Measurements from ENCODE around the gene MCAM. TPM values are rescaled to one million over a fixed set of nuclear protein-coding genes. Genes with fewer than 3 reads are reported as not detected.
A peak's percentile ranks its signal among the peaks of the same experiment; 100 is the strongest.

MCAM gene
- total RNA-seq, 2 donors from 2014 or later: 25.6 to 54.0 TPM

DNA sequence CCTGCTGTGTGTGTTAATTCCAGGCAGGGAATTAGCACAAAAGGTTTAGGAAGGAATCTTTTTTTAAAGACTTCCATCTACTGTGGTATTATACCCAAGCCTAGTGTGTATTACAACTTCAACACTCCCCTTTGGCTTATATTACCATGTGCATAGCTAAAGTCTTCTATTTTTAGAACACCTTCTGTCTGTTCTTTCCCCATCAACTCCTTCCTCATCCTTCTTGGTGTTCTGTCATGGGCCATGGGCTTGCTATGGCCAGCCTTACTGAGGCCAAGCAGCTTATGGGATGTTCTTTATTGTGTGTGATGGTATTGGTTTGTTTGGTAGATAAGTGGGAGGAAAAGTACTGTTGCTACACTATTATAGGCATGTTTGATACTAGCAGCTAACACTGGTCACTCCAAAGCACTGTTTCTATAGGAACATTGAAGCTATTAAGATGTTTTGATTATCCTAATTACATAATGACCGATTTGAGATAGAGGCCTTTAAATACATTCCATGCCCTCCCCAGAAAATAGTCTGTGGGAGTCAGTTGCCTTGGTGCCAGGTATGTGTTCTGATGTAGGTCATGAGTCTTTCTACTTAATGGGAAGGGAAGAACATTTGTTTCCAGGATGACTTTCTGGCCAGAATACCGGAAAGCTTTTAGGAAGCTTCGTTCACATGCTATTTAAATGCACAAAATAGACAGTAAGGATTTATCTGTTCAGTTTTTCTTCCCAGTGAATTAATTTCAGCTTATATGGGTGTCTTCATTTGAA lies 16.5 kb downstream of the MCAM start:
- peaks cover 10% of the 10 kb centered on the region for H3K36me3 Mint-ChIP-seq (ENCODE audit: low read depth)
- no peaks in the 10 kb centered on the region for H3K27me3 Mint-ChIP-seq
- no peak overlapping the region for H3K27ac Mint-ChIP-seq
- DNase-seq: no peak
- ATAC-seq: no peak
- no peaks in the 10 kb centered on the region for H3K9me3 ChIP-seq (ENCODE audit: control insufficient read depth, low read length, poor library complexity, severe bottlenecking)
- H3K4me1 Mint-ChIP-seq: peaks cover 8% of the 10 kb centered on the region
- H3K4me3 Mint-ChIP-seq: no peak overlapping the region

DNA sequence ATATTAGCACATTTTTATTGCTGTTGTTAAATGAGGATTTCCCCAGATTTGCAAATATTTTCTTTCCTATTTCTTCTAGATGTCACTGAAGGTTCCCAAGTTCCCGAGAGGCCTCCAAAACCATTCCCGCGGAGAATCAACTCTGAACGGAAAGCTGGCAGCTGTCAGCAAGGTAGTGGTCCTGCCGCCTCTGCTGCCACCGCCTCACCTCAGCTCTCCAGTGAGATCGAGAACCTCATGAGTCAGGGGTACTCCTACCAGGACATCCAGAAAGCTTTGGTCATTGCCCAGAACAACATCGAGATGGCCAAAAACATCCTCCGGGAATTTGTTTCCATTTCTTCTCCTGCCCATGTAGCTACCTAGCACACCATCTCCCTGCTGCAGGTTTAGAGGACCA lies 17.5 kb downstream of the MCAM start:
- no peaks in the 10 kb centered on the region for H3K9me3 ChIP-seq (ENCODE audit: control insufficient read depth, low read length, poor library complexity, severe bottlenecking)
- Mint-ChIP-seq H3K36me3 (ENCODE audit: low read depth) (peaks cover 8% of the 10 kb centered on the region), H3K4me3 (no peak overlapping the region), H3K27ac (no peak overlapping the region), H3K4me1 (peaks cover 4% of the 10 kb centered on the region), H3K27me3 (no peaks in the 10 kb centered on the region)
- DNase-seq (no peak), ATAC-seq (no peak)

DNA sequence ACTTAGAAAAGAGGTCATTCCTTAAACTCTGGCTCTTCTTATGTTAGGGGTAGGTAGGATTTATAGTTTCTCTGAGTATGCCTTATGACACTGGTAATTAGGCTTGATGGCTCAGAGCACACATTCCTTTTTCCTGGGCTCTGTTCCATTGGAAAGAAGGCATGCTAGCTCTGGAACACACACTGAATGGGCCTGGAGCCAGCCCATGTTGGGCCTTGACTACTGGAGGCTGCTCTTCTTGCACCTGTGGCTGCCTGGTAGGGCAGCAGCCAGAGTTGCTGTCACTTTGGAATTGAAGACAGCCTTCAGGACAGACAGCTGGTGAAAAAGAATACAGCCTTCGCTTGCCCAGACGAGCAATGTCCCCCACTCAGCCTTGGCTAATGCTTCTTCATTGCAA lies 18.2 kb downstream of the MCAM start:
- peaks cover 8% of the 10 kb centered on the region for H3K36me3 Mint-ChIP-seq (ENCODE audit: low read depth)
- no peak overlapping the region for H3K27ac Mint-ChIP-seq
- ATAC-seq (no peak), DNase-seq (no peak)
- H3K27me3 Mint-ChIP-seq: no peaks in the 10 kb centered on the region
- H3K4me3 Mint-ChIP-seq: no peak overlapping the region
- H3K4me1 Mint-ChIP-seq: peaks cover 4% of the 10 kb centered on the region
- H3K9me3 ChIP-seq (ENCODE audit: control insufficient read depth, low read length, poor library complexity, severe bottlenecking): no peaks in the 10 kb centered on the region

DNA sequence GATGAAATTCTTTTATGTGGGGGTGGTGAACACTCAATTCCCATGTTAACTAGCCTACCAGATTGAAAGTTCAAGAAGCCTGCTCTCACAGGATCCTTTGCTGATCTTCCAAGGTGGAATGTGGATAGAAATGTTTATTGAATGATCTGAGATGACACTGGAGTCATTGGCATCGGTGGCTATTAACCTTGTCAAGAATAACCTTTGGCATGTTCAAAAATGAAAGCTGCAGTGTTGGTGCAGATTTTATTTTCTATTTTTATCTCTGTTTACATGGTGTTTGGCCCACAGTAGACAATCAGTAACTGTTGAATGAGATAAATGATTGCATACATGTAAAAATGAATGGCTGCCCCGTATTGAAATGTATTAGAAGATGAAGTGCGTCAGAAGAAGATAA lies 19.0 kb downstream of the MCAM start:
- Mint-ChIP-seq H3K36me3 (ENCODE audit: low read depth) (peaks cover 8% of the 10 kb centered on the region), H3K27me3 (no peaks in the 10 kb centered on the region), H3K4me3 (no peak overlapping the region), H3K4me1 (peaks cover 2% of the 10 kb centered on the region), H3K27ac (no peak overlapping the region)
- H3K9me3 ChIP-seq (ENCODE audit: control insufficient read depth, low read length, poor library complexity, severe bottlenecking): no peaks in the 10 kb centered on the region
- DNase-seq (no peak), ATAC-seq (no peak)

DNA sequence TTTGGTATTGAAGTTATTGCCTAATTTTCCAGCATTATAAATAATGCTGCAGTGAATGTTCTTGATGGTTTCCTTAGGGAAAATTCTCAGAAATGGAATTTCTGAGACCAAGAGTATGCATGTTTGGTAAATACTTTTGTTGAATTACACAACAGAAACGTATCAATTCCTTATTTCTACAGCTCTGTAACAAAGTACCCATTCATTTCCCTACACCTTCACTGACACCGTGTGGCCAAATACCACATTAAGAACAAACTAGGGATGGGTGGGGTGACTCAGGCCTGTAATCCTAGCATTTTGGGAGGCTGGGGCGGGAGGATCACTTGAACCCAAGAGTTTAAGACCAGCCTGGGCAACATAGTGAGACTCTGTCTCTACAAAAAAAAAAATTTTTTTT lies 21.8 kb downstream of the MCAM start:
- DNase-seq (no peak), ATAC-seq (no peak)
- Mint-ChIP-seq H3K4me1 (peaks cover under 1% of the 10 kb centered on the region), H3K27me3 (no peaks in the 10 kb centered on the region), H3K36me3 (ENCODE audit: low read depth) (peaks cover 7% of the 10 kb centered on the region), H3K27ac (peak overlapping the region; percentile 49), H3K4me3 (no peak overlapping the region)
- no peaks in the 10 kb centered on the region for H3K9me3 ChIP-seq (ENCODE audit: control insufficient read depth, low read length, poor library complexity, severe bottlenecking)

DNA sequence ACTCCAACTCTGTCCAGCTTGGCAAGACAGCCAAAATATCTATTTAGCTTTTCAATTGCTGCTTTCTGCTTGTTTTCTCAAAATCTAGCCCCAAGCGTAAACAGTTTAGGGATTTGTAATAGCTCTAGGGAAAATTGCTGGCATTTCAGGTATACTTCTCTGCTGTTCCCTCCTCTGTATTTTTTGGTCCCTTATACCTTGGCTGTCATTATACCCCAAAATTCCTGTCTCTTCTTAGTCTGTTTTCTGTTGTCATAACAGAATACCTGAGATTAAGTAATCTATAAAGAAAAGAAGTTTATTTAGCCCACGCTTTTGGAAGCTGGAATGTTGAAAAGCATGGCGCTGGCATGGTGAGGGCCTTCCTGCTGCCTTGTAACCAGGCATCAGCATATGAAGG lies 23.5 kb downstream of the MCAM start:
- DNase-seq: no peak
- Mint-ChIP-seq H3K27ac (no peak overlapping the region), H3K4me1 (no peaks in the 10 kb centered on the region), H3K36me3 (ENCODE audit: low read depth) (peaks cover 7% of the 10 kb centered on the region), H3K27me3 (no peaks in the 10 kb centered on the region), H3K4me3 (no peak overlapping the region)
- no peak for ATAC-seq
- no peaks in the 10 kb centered on the region for H3K9me3 ChIP-seq (ENCODE audit: control insufficient read depth, low read length, poor library complexity, severe bottlenecking)

DNA sequence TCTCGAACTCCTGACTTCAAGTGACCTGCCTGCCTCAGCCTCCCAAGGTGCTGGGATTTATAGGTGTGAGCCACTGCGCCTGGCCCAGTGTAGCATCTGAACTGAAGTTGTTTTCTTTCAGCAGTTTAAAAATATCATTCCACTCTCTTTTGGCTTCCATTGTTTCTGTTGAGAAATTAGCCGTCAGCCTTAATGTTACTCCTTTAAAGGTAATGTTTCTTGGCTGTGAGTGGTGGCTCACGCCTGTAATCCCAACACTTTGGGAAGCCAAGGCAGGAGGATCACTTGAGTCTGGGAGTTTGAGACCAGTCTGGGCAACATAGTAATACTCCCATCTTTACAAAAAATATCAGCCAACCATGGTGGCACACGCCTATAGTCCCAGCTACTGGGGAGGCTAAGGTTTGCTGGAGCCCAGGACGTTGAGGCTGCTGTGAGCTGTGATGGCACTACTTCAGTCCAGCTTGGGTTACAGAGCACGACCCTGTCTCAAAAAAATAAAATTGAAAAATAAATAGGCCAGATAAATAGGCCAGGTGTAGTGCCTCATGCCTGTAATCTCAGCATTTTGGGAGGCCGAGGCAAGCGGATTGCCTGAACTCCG lies 25.9 kb downstream of the MCAM start:
- no peak for DNase-seq
- no peak overlapping the region for H3K4me3 Mint-ChIP-seq
- H3K9me3 ChIP-seq (ENCODE audit: control insufficient read depth, low read length, poor library complexity, severe bottlenecking): no peaks in the 10 kb centered on the region
- peaks cover 6% of the 10 kb centered on the region for H3K36me3 Mint-ChIP-seq (ENCODE audit: low read depth)
- H3K27ac Mint-ChIP-seq: no peak overlapping the region
- peaks cover 3% of the 10 kb centered on the region for H3K4me1 Mint-ChIP-seq
- ATAC-seq: no peak
- H3K27me3 Mint-ChIP-seq: no peaks in the 10 kb centered on the region

DNA sequence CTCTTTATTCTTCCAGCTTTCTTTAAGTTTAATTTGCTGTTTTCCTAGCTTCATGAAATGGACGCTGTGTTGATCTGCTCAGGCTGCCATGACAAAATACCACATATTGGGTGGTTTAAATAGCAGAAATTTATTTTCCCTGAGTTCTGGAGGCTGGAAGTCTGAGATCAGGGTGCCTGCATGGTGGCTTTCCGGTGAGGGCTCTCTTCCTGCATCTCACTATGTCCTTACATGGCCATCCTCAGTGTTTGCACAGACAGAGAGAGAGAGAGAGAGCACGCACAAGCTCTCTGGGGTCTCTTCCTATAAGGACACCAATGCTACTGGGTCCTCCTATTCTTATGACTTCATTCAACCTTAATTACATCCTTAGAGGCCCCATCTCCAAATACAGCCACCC lies 28.7 kb downstream of the MCAM start:
- H3K27me3 Mint-ChIP-seq: no peaks in the 10 kb centered on the region
- no peak overlapping the region for H3K4me3 Mint-ChIP-seq
- no peak for DNase-seq
- ATAC-seq: no peak
- peaks cover 6% of the 10 kb centered on the region for H3K36me3 Mint-ChIP-seq (ENCODE audit: low read depth)
- peak overlapping the region; percentile 39 for H3K27ac Mint-ChIP-seq
- H3K4me1 Mint-ChIP-seq: peaks cover 8% of the 10 kb centered on the region
- no peaks in the 10 kb centered on the region for H3K9me3 ChIP-seq (ENCODE audit: control insufficient read depth, low read length, poor library complexity, severe bottlenecking)

DNA sequence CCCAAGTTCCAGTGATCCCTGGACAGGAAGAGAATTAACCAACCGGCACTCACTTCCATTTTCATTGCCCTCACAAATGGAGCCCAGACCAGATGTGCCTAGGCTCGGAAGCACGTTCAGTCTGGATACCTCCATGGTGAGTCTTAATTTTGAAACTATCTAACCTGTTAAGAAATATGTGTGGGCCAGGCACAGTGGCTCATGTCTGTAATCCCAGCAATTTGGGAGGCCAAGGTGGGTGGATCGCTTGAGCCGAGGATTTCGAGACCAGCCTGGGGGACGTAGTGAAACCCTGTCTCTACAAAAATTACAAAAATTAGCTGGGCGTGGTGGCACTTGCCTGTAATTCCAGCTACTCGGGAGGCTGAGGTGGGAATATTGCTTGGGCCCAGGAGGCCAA lies 31.5 kb downstream of the MCAM start:
- H3K9me3 ChIP-seq (ENCODE audit: control insufficient read depth, low read length, poor library complexity, severe bottlenecking): no peaks in the 10 kb centered on the region
- no peaks in the 10 kb centered on the region for H3K27me3 Mint-ChIP-seq
- DNase-seq (no peak), ATAC-seq (no peak)
- peaks cover 11% of the 10 kb centered on the region for H3K36me3 Mint-ChIP-seq (ENCODE audit: low read depth)
- peak overlapping the region; percentile 68 for H3K27ac Mint-ChIP-seq
- H3K4me1 Mint-ChIP-seq: peaks cover 15% of the 10 kb centered on the region
- no peak overlapping the region for H3K4me3 Mint-ChIP-seq

DNA sequence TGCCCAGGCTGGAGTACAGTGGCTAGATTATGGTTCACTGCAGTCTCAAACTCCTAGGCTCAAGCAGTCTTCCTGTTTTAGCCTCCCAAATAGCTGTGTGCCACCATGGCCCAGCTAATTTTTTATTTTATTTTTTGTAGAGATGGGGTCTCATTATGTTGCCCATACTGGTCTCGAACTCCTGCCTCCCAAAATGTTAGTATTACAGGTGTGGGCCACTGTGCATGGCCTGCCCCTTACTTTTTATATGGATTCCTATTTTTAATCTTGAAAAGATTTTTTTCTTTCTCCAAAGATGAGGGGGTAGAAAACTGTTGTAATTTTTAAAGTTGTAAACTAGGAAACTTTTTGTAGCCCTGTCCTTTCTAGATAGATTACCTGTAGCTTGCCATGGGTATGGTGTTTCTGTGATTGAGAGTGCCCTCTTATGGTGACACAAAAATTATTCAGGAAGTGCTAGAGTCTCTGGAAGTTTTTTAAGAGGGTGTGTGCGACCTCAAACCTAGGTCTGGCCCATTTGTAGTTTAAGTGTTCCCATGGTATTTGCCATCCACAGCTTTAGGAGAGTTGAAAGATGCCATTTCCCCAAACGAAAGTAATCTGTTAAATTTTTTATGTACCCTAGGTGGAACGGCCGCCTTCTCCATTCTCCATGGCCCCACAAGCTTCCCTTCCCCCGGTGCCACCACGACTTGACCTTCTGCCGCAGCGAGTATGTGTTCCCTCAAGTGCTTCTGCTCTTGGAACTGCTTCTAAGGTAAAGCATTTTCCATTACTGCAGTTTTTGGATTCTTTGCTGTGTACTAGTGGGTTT lies 32.4 kb downstream of the MCAM start:
- Mint-ChIP-seq H3K27me3 (no peaks in the 10 kb centered on the region), H3K36me3 (ENCODE audit: low read depth) (peaks cover 11% of the 10 kb centered on the region), H3K27ac (peak overlapping the region; percentile 68), H3K4me3 (peak overlapping the region; percentile 61), H3K4me1 (peaks cover 17% of the 10 kb centered on the region)
- peak; percentile 96 for ATAC-seq
- H3K9me3 ChIP-seq (ENCODE audit: control insufficient read depth, low read length, poor library complexity, severe bottlenecking): no peaks in the 10 kb centered on the region
- DNase-seq: no peak

DNA sequence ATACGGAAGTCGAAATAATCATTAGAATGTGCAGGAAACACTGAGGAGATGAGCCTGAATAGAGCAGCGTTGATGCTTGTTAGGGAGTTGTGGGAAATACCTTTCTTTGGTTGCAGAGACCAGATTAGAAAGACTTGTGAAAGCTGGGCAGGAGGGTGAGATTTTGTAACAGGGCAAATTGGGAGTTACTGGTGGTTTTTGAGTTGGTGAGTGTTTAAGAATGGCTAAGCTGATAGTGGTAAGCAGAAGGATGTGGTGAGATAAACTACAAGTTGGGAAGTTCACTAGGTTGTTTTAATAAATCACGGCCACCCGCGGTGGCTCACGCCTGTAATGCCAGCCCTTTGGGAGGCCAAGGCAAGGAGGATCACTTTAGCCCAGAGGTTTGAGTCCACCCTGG lies 34.4 kb downstream of the MCAM start:
- ATAC-seq (no peak), DNase-seq (no peak)
- Mint-ChIP-seq H3K27me3 (no peaks in the 10 kb centered on the region), H3K4me3 (no peak overlapping the region), H3K4me1 (peaks cover 17% of the 10 kb centered on the region), H3K36me3 (ENCODE audit: low read depth) (peaks cover 13% of the 10 kb centered on the region), H3K27ac (peak overlapping the region; percentile 2)
- no peaks in the 10 kb centered on the region for H3K9me3 ChIP-seq (ENCODE audit: control insufficient read depth, low read length, poor library complexity, severe bottlenecking)

DNA sequence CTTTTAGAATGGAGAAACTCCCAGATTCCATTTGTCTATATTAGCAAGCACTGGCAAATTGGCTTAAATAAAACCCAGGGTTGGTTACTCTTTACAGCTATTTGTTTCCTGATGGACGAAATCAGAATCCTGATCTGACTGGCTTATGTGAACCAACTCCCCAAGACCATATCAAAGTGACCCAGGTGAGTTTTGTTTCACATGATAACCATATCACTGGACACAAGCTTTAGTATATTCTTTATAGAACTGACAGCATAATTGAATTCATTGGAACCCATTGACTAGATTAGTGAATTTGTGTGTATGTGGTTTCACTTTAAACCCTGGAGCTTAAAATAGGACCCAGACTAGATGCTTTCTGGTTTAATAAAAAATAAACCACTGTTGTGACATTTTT lies 39.3 kb downstream of the MCAM start:
- no peak for ATAC-seq
- H3K9me3 ChIP-seq (ENCODE audit: control insufficient read depth, low read length, poor library complexity, severe bottlenecking): no peaks in the 10 kb centered on the region
- Mint-ChIP-seq H3K4me3 (no peak overlapping the region), H3K36me3 (ENCODE audit: low read depth) (peaks cover 9% of the 10 kb centered on the region), H3K27ac (no peak overlapping the region), H3K4me1 (peaks cover 10% of the 10 kb centered on the region), H3K27me3 (no peaks in the 10 kb centered on the region)
- no peak for DNase-seq

DNA sequence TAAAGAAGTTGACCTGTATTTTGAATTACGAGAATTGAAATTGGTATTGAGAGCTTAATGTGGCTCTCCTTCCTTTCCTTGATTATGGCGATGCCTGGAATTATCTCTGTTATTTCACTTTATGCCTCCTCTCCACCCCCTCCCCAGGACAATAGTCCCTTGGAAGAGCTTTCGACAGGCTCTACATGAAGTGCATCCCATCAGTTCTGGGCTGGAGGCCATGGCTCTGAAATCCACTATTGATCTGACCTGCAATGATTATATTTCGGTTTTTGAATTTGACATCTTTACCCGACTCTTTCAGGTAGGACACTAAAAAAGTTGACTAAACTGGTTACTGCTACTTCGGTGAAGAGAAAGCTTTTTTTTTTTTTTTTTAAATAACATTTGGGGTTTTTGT lies 43.2 kb downstream of the MCAM start:
- H3K27ac Mint-ChIP-seq: no peak overlapping the region
- peaks cover 2% of the 10 kb centered on the region for H3K36me3 Mint-ChIP-seq (ENCODE audit: low read depth)
- no peak overlapping the region for H3K4me3 Mint-ChIP-seq
- ATAC-seq (no peak), DNase-seq (no peak)
- no peaks in the 10 kb centered on the region for H3K9me3 ChIP-seq (ENCODE audit: control insufficient read depth, low read length, poor library complexity, severe bottlenecking)
- no peaks in the 10 kb centered on the region for H3K27me3 Mint-ChIP-seq
- peaks cover 2% of the 10 kb centered on the region for H3K4me1 Mint-ChIP-seq
